ENCODE measurements around the gene RAB28.

The RAB28 gene

GRCh38 chr4:13371048-13371447, 113.1 kb downstream of the RAB28 start:
- no peak for DNase-seq (ENCODE audit: low spot score)

- no peak for DNase-seq (ENCODE audit: low spot score)
Observed at GRCh38 chr4:13368217-13368616, 115.9 kb downstream of the RAB28 start.

DNA sequence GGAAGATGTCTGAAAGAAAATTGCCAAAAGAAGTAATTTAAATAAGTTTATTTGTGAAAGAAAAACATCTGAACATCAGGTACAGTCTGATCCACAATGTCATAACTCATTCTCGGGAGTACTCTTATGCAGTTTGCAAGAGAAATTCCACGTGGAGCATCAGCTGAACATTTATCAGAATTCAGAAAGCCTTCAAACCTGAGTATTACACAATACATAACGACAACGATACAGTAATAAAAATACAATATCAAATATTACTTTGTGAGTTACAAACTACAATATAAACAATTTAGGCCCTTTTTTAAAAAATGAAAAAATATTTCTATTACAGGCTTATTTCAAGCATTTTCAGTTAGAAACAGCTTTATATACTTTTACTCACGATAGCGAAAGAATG, 116.4 kb downstream of the RAB28 start:
- no peak for DNase-seq (ENCODE audit: low spot score)

DNA sequence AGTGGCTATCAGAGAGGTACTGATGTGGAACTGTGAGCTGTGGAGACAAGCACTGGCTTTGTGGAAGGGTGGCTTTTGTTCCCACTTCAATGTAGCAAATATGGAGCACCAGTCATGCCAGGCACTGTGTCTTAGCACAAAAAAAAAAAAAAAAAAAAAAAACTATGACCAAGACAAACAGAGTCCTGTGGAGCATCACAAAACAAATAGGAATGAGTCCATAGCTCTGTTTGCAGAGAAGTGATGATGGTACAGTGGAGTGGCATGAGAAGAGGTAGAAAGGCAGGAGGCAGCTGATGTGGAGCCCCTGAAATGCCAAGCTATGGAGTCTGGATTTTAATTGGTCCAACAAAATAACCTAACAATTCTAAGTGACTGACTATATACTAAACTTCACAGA, 116.9 kb downstream of the RAB28 start:
- DNase-seq (ENCODE audit: low spot score), result no peak

GRCh38 chr4:13365195-13365594, 118.9 kb downstream of the RAB28 start:
- DNase-seq (ENCODE audit: low spot score), result no peak

- no peak for DNase-seq (ENCODE audit: low spot score)
Observed at GRCh38 chr4:13364653-13365052, 119.5 kb downstream of the RAB28 start.

- DNase-seq (ENCODE audit: low spot score), result no peak
Observed at GRCh38 chr4:13364172-13364571, 120.0 kb downstream of the RAB28 start.

GRCh38 chr4:13359809-13360208, 124.3 kb downstream of the RAB28 start:
- no peak for DNase-seq (ENCODE audit: low spot score)

- DNase-seq (ENCODE audit: low spot score), result no peak
Observed at GRCh38 chr4:13355111-13355880, 128.8 kb downstream of the RAB28 start.

DNA sequence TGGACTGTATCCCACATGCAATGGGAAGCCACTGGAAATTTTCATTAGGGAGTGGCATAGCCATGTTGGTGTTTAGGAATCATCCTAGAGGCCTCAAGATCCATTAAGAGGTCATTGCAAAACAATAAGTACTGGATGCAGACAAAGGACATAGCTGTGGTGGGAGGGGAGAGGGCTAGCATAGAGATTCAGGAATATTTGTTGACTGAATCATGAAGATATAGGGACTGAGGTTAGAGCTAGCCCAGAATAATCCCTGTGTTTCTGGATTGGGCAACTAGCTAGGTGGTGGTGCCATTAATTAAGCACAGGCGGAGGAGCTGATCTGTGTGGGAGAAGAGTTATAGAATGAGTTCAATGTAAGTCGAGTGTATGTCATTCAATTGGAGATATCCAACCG, 135.0 kb downstream of the RAB28 start:
- DNase-seq (ENCODE audit: low spot score), result no peak

DNA sequence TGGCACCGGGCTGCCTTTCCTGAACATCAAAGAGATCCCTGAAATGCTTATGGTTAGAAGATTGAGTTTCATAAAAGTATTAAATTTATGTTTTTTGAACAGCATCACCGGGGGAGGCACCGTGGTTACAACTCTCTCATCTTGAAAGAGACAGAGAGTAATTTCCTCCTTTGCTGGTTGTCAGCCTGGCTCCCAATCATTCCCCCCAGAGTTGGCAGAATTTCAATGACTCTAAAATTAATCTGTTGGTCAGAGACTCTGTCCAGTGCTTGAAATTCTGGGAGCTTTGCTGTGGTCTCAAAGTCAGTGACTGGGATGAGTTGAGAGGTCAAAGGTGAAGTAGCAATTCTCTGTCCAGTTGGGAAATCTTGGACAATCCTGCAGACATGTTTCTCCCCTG, 135.9 kb downstream of the RAB28 start:
- DNase-seq (ENCODE audit: low spot score), result no peak

- DNase-seq (ENCODE audit: low spot score), result no peak
Observed at GRCh38 chr4:13347517-13348125, 136.5 kb downstream of the RAB28 start.

- no peak for DNase-seq (ENCODE audit: low spot score)
Observed at GRCh38 chr4:13344216-13344615, 139.9 kb downstream of the RAB28 start.

DNA sequence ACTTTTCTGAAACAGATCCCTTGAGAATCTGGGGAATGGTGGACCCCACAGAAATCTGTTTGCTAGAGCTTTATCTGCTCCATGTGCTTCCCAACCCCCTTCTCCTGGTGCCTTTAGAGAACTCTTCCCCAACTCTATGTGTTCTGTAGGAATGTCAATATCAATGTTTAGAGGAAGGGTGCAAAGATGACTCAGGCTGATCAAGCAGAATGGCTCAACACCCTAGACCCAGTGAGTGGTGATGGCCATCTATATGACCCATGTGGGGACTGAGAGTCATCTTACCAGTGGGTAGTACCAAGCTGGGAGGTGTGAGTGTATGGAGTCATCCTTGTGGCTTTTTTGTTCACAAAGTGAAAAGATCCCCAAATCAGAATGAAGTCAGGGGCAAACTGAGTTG, 143.5 kb downstream of the RAB28 start:
- DNase-seq (ENCODE audit: low spot score), result no peak

DNA sequence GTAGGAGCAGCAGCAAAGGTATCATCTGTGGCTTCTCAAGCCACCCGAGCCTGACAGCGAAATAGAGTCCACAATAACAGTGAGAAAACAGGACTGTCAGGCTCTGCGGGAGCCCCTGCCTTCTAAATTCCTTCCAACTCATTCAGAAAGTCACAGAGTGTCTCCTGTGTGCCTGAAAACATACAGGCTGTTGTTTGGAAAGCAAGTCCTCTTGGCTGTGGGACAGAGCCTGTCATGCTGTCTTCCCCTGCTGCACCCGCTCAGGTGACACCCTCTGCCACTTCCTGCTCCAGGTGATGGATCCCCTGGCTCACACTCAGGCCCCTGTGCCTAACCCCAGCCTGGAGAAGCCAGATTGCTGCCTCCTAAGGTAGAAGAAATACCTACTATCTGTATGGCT, 152.3 kb downstream of the RAB28 start:
- DNase-seq (ENCODE audit: low spot score), result no peak

GRCh38 chr4:13329963-13330362, 154.2 kb downstream of the RAB28 start:
- DNase-seq (ENCODE audit: low spot score), result peak; percentile 25

GRCh38 chr4:13329340-13329850, 154.7 kb downstream of the RAB28 start:
- DNase-seq (ENCODE audit: low spot score), result no peak

- DNase-seq (ENCODE audit: low spot score), result no peak
Observed at GRCh38 chr4:13328591-13328990, 155.5 kb downstream of the RAB28 start.

GRCh38 chr4:13327991-13328390, 156.1 kb downstream of the RAB28 start:
- DNase-seq (ENCODE audit: low spot score), result no peak

- DNase-seq (ENCODE audit: low spot score), result no peak
Observed at GRCh38 chr4:13325744-13326143, 158.4 kb downstream of the RAB28 start.

DNA sequence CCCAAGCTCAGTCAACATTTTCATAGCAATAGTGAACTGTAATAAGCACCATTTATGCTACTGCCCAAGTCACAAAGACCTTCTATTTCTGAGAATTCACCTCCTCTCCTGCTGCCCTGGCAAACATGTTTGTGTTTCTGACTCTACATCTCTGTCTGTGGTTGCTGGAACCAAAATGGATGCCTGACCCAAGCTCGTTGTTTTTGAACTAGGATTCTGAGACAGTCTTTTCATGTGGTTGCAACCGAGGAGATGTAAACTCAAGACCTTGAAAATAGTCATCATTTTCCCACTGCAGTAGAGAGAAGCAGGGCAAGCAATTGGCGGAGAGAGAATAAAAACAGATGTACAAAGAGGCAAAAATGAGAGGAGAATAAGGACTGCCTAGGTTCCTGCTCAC, 160.2 kb downstream of the RAB28 start:
- DNase-seq (ENCODE audit: low spot score), result no peak

DNA sequence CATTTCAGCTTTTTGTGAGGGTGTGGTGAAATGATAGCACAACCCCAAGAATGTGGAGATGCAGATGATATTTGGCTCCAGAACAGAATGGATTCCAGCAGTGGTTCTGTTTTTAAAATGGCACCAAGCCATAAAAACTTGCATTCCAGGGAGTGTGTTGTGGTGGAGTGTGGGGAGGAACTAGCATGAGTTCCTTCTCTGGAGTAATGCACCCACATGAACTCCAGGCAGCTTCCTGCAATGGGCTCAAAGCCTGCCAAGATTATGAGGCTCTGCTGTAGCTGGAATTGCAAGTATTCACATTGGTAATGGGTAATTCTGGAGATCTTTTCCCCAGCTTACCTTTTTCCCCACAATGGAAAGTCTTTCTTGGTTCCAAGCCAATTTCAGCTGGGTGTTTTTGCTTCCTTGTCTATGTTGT, 161.4 kb downstream of the RAB28 start:
- no peak for DNase-seq (ENCODE audit: low spot score)

All from Ammon's horn (tissue), 1 donor.